ENCODE data around the gene CERS6. TPM values are rescaled to one million over a fixed set of nuclear protein-coding genes. Genes with fewer than 3 reads are reported as not detected.

The CERS6 gene
- total RNA-seq, 3 donors from 2014 or later: 36.4 to 46.4 (median 44.8) TPM

- Histone ChIP-seq H3K27ac (peak overlapping the region; percentile 15 to 60), H3K4me1 (no peaks in the 10 kb centered on the region), H3K9me3 (no peaks in the 10 kb centered on the region), H3K4me3 (no peak overlapping the region), H3K36me3 (no peaks in the 10 kb centered on the region), H3K27me3 (no peaks in the 10 kb centered on the region)
- DNase-seq (ENCODE audit: low spot score in 2 of 2): no peak
- TF ChIP-seq POLR2AphosphoS5 (IDR thresholded peaks at IDR 0.05): no peak
- TF ChIP-seq CTCF (IDR thresholded peaks at IDR 0.05): no peak
- intact Hi-C loops (cut with DNase I; ENCODE audit: low total_unique reads): no loop called here
Measured at GRCh38 chr2:168529900-168530561, 74.0 kb downstream of the CERS6 start.

DNA sequence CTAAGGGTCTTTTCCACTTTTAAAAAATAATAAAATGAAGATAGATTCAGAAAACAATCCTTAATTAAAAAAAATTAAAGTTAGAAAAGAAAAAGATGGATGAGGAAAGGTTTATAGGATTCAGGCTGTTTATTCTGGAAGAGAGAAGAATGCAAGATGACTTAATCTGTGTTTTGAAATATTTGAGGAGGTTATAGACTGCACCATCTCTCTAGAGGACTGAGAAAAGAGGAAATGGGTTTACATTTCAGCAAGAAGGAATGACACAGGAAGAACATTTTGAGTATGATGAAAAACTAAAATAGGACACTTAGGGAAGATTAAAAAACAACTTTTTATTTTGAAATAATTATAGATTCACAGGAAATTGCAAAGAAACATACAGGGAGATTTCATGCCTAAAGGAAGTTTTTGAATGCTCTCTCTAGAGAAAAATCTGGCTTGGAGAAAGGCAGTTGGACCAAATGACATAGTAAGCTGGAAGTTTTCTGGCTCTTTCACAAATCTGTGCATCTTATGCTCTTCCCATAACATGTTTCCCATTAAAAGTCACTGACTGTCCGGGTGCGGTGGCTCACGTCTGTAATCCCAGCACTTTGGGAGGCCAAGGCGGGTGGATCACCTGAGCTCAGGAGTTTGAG is 75.0 kb downstream of the CERS6 start:
- Histone ChIP-seq H3K9me3 (no peaks in the 10 kb centered on the region), H3K4me3 (no peak overlapping the region), H3K36me3 (no peaks in the 10 kb centered on the region), H3K27ac (no peak overlapping the region), H3K4me1 (no peaks in the 10 kb centered on the region), H3K27me3 (no peaks in the 10 kb centered on the region)
- TF ChIP-seq CTCF (IDR thresholded peaks at IDR 0.05) (no peak), POLR2AphosphoS5 (IDR thresholded peaks at IDR 0.05) (no peak), POLR2A (IDR thresholded peaks at IDR 0.05) (no peak)
- intact Hi-C loops (cut with DNase I; ENCODE audit: low total_unique reads): no loop called here
- DNase-seq (ENCODE audit: low spot score in 2 of 2): no peak

DNA sequence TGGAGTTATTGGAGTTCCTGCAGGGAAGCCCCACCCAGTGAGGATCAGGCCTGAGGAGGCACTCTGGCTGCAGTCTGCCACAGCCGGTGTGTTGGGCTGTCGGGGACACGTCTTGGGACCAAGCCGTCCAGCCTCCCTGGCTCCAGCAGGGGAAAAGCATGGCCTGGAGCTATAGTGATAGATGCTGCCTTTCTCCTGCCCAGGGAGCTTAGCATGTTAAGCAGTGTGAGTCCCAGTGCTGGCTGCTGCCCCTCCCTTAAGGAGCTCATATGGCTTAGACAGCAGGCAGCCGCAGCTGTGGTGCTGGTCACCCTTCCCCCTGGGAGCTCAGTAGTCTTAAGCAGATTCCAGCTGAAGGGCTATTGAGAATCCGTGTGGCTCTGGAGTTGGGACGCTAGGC is 78.9 kb downstream of the CERS6 start:
- TF ChIP-seq CTCF (IDR thresholded peaks at IDR 0.05) (no peak), POLR2AphosphoS5 (IDR thresholded peaks at IDR 0.05) (no peak)
- no peak overlapping the region for H3K27ac ChIP-seq

DNA sequence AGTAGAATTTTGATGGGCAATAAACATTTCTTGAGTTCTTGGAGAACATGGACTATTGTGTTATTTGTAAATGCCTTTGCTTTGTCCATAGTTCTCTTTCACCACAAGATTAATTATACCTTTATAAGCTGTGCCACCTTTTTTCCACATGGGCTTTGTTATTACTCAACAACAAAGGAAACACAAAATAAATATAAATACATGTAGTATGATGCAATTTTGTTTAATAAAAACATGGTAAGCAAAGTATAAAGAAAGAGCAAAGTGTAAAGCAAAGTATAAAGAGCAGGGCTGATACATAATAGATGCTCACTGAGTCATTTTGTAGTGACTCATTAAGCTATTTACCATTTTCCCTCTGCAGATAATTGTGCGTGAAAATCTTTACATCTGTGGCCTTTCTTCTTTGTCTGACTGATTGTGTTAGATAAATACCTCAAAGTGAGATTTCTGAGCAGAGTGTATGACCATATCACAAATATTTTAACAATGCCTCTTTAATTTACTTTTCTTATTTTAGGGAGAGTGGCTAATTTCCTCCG is 80.9 kb downstream of the CERS6 start:
- TF ChIP-seq POLR2A (IDR thresholded peaks at IDR 0.05) (no peak), CTCF (IDR thresholded peaks at IDR 0.05) (no peak), POLR2AphosphoS5 (IDR thresholded peaks at IDR 0.05) (no peak)
- intact Hi-C loops (cut with DNase I; ENCODE audit: low total_unique reads): no loop called here

More for the DNA sequence above, 78.9 kb downstream of the CERS6 start:
- Histone ChIP-seq H3K27me3 (no peaks in the 10 kb centered on the region), H3K9me3 (peaks cover 0 to 6% of the 10 kb centered on the region in 2 donors), H3K4me3 (no peak overlapping the region), H3K4me1 (no peaks in the 10 kb centered on the region), H3K36me3 (no peaks in the 10 kb centered on the region)
- intact Hi-C loops (cut with DNase I; ENCODE audit: low total_unique reads): no loop called here
- DNase-seq (ENCODE audit: low spot score in 2 of 2): no peak

DNA sequence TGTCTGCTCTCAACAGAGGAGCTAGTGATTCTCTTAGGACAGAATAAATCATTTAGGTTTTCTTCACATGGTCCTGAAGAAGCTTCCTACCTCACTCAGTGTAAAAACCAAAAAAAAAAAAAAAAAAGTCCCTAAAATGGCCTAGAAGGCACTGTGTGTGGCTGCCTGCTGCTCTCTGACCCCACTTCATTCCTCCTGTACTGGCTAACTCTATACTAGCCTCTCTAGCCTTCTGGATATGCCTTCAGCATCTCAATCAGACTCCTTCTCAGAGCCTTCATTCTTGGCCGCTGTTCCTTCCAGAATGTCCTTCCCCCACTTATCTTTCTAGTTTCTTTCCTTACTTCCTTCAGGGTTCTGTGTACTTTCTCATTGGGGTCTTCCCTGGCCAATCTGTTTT is 82.1 kb downstream of the CERS6 start:
- no peak overlapping the region for H3K4me3 ChIP-seq
- no peaks in the 10 kb centered on the region for H3K4me1 ChIP-seq
- H3K9me3 ChIP-seq: peaks cover 0 to 12% of the 10 kb centered on the region in 2 donors
- TF ChIP-seq POLR2A (IDR thresholded peaks at IDR 0.05) (no peak), CTCF (IDR thresholded peaks at IDR 0.05) (no peak), POLR2AphosphoS5 (IDR thresholded peaks at IDR 0.05) (no peak)
- intact Hi-C loops (cut with DNase I; ENCODE audit: low total_unique reads): no loop called here
- no peak overlapping the region for H3K27ac ChIP-seq
- H3K27me3 ChIP-seq: no peaks in the 10 kb centered on the region
- no peaks in the 10 kb centered on the region for H3K36me3 ChIP-seq
- DNase-seq (ENCODE audit: low spot score in 2 of 2): no peak

More for the DNA sequence above, 80.9 kb downstream of the CERS6 start:
- H3K4me1 ChIP-seq: no peaks in the 10 kb centered on the region
- H3K36me3 ChIP-seq: no peaks in the 10 kb centered on the region
- no peaks in the 10 kb centered on the region for H3K27me3 ChIP-seq
- no peak overlapping the region for H3K4me3 ChIP-seq
- H3K27ac ChIP-seq: no peak overlapping the region
- DNase-seq (ENCODE audit: low spot score in 2 of 2): no peak
- H3K9me3 ChIP-seq: peaks cover 0 to 12% of the 10 kb centered on the region in 2 donors

Data from breast epithelium (tissue), 4 donors.